ENCODE results near the gene MRPL20. TPM values are rescaled to one million over a fixed set of nuclear protein-coding genes. Genes with fewer than 3 reads are reported as not detected.
"Not testable (repeated sequence)": the region's sequence is repeated elsewhere in the genome, so short reads cannot be mapped to it uniquely, and the experiment has no call there.

MRPL20 gene
- polyA plus RNA-seq, 1 donor (not counting 4 experiments of a cell fraction or from before 2014, with no cell fraction given), result 133 TPM

DNA sequence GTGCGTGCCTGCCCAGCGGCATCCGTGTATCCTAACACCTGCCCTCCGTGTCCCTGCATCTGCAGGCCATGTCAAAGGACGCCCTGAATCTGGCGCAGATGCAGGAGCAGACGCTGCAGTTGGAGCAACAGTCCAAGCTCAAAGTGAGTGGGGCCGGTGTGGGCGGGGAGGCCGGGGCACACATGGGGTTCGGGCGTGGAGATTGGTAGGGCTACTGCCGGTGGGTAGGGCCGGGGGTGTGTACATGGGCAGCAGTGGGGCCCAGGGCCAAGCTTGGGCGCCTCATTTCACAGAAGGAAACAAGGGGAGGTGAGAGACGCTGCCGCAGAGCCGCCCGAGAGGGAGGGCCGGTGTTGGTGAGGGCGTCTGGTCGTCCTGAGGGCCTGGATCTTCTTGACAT lies 43.5 kb upstream of the MRPL20 start:
- H3K4me2 ChIP-seq (ENCODE audit: control insufficient read depth, extremely low read depth, insufficient read depth, low read depth, low read length); H3K4me3 ChIP-seq (ENCODE audit: control insufficient read depth in 2 of 3, extremely low read depth in 1 of 3, insufficient read depth in 2 of 3, low read depth in 1 of 3, low read length in 3 of 3); H3K79me2 ChIP-seq (ENCODE audit: control insufficient read depth, insufficient read depth, low read length); H3K4me1 ChIP-seq (ENCODE audit: control insufficient read depth, extremely low read depth, insufficient read depth, low read length); dilution Hi-C loops (cut with MboI; ENCODE audit: extremely low pct_ligation_motif_present, low sequenced_read_pairs); H4K20me1 ChIP-seq (ENCODE audit: control insufficient read depth, extremely low read depth, insufficient read depth, low read length); H3K36me3 ChIP-seq (ENCODE audit: control insufficient read depth in 2 of 2, extremely low read depth in 1 of 2, insufficient read depth in 2 of 2, low read length in 2 of 2); H3K9ac ChIP-seq (ENCODE audit: control insufficient read depth, extremely low read depth, insufficient read depth, low read length); H3K9me1 ChIP-seq (ENCODE audit: control insufficient read depth, extremely low read depth, insufficient read depth, low read length); H3K9me3 ChIP-seq (ENCODE audit: control insufficient read depth, low read depth, low read length); H3K27ac ChIP-seq (ENCODE audit: control insufficient read depth, insufficient read depth, low read length); H2AFZ ChIP-seq (ENCODE audit: control insufficient read depth, low read length); FAIRE-seq; H3K27me3 ChIP-seq (ENCODE audit: control insufficient read depth, extremely low read depth, insufficient read depth, low read length); DNase-seq (ENCODE audit: low read depth, low spot score): not testable (repeated sequence)

DNA sequence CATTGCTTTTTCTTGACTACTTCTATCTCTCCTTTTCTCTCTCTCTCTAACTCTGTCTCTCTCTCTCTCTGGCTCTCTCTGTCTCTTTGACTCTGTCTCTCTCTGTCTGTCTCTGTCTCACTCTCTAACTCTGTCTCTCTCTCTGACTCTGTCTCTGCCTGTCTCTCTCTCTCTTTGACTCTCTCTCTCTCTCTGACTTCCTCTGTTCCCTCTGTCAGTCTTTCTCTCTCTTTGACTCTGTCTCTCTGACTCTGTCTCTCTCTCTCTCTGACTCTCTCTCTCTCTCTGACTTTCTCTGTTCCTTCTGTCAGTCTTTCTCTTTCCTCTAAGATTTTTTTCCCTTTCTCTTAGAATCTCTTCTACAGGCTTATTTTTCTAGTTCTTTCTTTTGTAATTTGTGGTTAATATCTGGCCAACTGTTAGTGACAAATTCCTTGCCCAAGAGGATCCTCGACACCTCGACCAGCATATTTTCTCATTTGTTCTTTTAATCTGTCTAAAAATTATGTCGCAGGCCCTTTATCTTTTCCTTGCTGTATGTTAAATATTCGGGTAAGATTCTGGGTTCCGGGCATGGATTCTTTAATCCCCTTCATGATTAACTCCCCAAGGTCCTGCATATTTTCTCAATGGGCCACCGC lies 42.1 kb upstream of the MRPL20 start, which contains the start of gene ATAD3C:
TSS of gene ATAD3C (plus strand) at position 591 of the 641 bp plus-strand sequence. CDS start 995 bp downstream, outside the sequence.
- H3K27me3 ChIP-seq (ENCODE audit: control insufficient read depth, extremely low read depth, insufficient read depth, low read length), result no peaks in the 10 kb centered on the region
- no peaks in the 10 kb centered on the region for H3K4me1 ChIP-seq (ENCODE audit: control insufficient read depth, extremely low read depth, insufficient read depth, low read length)
- no peak within 1 kb of the TSS for H3K4me3 ChIP-seq (ENCODE audit: control insufficient read depth in 2 of 3, extremely low read depth in 1 of 3, insufficient read depth in 2 of 3, low read depth in 1 of 3, low read length in 3 of 3)
- no peaks in the 10 kb centered on the region for H3K9me1 ChIP-seq (ENCODE audit: control insufficient read depth, extremely low read depth, insufficient read depth, low read length)
- no peak within 1 kb of the TSS for H3K9ac ChIP-seq (ENCODE audit: control insufficient read depth, extremely low read depth, insufficient read depth, low read length)
- H4K20me1 ChIP-seq (ENCODE audit: control insufficient read depth, extremely low read depth, insufficient read depth, low read length), result no peaks in the 10 kb centered on the region
- no peak within 1 kb of the TSS for H3K4me2 ChIP-seq (ENCODE audit: control insufficient read depth, extremely low read depth, insufficient read depth, low read depth, low read length)
- dilution Hi-C loops (cut with MboI; ENCODE audit: extremely low pct_ligation_motif_present, low sequenced_read_pairs), result no loop called here
- H2AFZ ChIP-seq (ENCODE audit: control insufficient read depth, low read length), result no peak within 1 kb of the TSS
- no peak for FAIRE-seq
- no peak for TF ChIP-seq EZH2 (IDR thresholded peaks at IDR 0.05; ENCODE audit: low read length)
- TF ChIP-seq, protein P1, sequence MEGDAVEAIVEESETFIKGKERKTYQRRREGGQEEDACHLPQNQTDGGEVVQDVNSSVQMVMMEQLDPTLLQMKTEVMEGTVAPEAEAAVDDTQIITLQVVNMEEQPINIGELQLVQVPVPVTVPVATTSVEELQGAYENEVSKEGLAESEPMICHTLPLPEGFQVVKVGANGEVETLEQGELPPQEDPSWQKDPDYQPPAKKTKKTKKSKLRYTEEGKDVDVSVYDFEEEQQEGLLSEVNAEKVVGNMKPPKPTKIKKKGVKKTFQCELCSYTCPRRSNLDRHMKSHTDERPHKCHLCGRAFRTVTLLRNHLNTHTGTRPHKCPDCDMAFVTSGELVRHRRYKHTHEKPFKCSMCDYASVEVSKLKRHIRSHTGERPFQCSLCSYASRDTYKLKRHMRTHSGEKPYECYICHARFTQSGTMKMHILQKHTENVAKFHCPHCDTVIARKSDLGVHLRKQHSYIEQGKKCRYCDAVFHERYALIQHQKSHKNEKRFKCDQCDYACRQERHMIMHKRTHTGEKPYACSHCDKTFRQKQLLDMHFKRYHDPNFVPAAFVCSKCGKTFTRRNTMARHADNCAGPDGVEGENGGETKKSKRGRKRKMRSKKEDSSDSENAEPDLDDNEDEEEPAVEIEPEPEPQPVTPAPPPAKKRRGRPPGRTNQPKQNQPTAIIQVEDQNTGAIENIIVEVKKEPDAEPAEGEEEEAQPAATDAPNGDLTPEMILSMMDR (optimal IDR thresholded peaks at IDR 0.05 in 1 of 3, IDR thresholded peaks at IDR 0.05 in 1 of 3, conservative IDR thresholded peaks at IDR 0.05 in 1 of 3; ENCODE audit: extremely low read depth in 1 of 3, insufficient read depth in 2 of 3, low read length in 3 of 3), result no peak
- no peak for DNase-seq (ENCODE audit: low read depth, low spot score)
- H3K27ac ChIP-seq (ENCODE audit: control insufficient read depth, insufficient read depth, low read length), result no peak within 1 kb of the TSS
- no peaks in the 10 kb centered on the region for H3K79me2 ChIP-seq (ENCODE audit: control insufficient read depth, insufficient read depth, low read length)
- H3K36me3 ChIP-seq (ENCODE audit: control insufficient read depth in 2 of 2, extremely low read depth in 1 of 2, insufficient read depth in 2 of 2, low read length in 2 of 2), result no peaks in the 10 kb centered on the region
- no peaks in the 10 kb centered on the region for H3K9me3 ChIP-seq (ENCODE audit: control insufficient read depth, low read depth, low read length)

DNA sequence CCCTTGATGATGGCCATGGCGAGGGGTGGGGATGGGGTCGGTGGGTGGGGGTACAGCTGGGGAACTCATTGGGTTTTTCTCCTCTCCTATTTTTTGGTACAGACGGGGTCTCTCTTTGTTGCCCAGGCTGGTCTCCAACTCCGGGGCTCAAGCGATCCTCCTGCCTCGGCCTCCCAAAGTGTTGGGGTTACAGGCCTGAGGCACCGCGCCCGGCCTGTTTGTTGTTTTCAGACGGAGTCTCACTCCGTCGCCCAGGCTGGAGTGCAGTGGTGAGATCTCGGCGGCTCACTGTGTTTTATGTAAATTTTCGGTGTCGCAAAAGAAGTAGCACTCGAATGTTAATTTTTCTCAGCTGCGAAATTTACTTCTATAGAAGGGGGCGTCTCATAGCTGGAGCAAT lies 39.5 kb upstream of the MRPL20 start:
- FAIRE-seq; dilution Hi-C loops (cut with MboI; ENCODE audit: extremely low pct_ligation_motif_present, low sequenced_read_pairs); H3K9me1 ChIP-seq (ENCODE audit: control insufficient read depth, extremely low read depth, insufficient read depth, low read length): not testable (repeated sequence)

More for the DNA sequence above, 39.5 kb upstream of the MRPL20 start:
- not testable (repeated sequence) for H3K36me3 ChIP-seq (ENCODE audit: control insufficient read depth in 2 of 2, extremely low read depth in 1 of 2, insufficient read depth in 2 of 2, low read length in 2 of 2); H3K4me3 ChIP-seq (ENCODE audit: control insufficient read depth in 2 of 3, extremely low read depth in 1 of 3, insufficient read depth in 2 of 3, low read depth in 1 of 3, low read length in 3 of 3); H4K20me1 ChIP-seq (ENCODE audit: control insufficient read depth, extremely low read depth, insufficient read depth, low read length); H3K4me1 ChIP-seq (ENCODE audit: control insufficient read depth, extremely low read depth, insufficient read depth, low read length); H3K4me2 ChIP-seq (ENCODE audit: control insufficient read depth, extremely low read depth, insufficient read depth, low read depth, low read length); DNase-seq (ENCODE audit: low read depth, low spot score); H3K9ac ChIP-seq (ENCODE audit: control insufficient read depth, extremely low read depth, insufficient read depth, low read length); H3K27me3 ChIP-seq (ENCODE audit: control insufficient read depth, extremely low read depth, insufficient read depth, low read length); H3K79me2 ChIP-seq (ENCODE audit: control insufficient read depth, insufficient read depth, low read length); H3K27ac ChIP-seq (ENCODE audit: control insufficient read depth, insufficient read depth, low read length); H2AFZ ChIP-seq (ENCODE audit: control insufficient read depth, low read length); H3K9me3 ChIP-seq (ENCODE audit: control insufficient read depth, low read depth, low read length)

Data from keratinocyte (primary cell).